Inferior parietal cortex (tissue), 1 donor: ENCODE measurements around the gene OTOP3.
"Not testable (repeated sequence)": the region's sequence is repeated elsewhere in the genome, so short reads cannot be mapped to it uniquely, and the experiment has no call there.

ENCODE experiments used
- DNase-seq: peaks from one replicate; pipeline ENCODE4 v3.0.0-alpha.2; 2016; ENCODE audit errors: extremely low spot score

OTOP3 gene

DNA sequence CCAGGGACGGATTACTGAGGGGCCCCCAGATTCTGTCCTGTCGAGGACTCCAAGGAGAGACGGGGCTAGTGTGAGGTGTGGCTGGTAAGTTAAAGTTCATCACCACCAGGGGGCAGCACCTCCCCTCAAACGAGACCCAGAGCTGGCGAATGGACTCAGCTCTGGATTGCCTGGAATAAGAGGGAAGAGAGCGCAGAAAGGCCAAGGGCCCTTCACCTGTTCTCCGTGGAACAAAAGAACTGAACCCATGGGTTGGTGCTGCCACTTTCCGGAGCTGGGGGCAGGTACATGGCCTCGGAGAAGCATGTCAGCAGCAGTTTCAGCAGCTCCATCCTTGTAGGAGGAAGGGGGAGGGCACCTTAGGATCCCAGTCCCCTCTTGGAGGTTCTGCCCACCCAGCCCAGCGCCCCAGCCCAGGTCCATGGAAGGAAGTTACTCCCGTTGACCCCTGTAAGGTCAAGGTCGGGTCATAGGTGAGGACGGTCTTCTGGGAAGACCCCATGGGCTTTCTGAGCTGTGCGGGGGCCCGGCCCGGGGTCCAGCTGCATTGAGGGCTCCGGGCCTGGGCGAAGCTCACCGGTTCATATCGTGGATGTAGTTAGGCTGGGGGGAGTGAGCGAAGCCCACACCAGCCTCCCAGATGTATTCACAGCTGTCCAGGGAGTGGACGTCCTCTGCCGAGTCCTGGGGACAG, 26.1 kb downstream of the OTOP3 start:
- DNase-seq, result peak; percentile 93

DNA sequence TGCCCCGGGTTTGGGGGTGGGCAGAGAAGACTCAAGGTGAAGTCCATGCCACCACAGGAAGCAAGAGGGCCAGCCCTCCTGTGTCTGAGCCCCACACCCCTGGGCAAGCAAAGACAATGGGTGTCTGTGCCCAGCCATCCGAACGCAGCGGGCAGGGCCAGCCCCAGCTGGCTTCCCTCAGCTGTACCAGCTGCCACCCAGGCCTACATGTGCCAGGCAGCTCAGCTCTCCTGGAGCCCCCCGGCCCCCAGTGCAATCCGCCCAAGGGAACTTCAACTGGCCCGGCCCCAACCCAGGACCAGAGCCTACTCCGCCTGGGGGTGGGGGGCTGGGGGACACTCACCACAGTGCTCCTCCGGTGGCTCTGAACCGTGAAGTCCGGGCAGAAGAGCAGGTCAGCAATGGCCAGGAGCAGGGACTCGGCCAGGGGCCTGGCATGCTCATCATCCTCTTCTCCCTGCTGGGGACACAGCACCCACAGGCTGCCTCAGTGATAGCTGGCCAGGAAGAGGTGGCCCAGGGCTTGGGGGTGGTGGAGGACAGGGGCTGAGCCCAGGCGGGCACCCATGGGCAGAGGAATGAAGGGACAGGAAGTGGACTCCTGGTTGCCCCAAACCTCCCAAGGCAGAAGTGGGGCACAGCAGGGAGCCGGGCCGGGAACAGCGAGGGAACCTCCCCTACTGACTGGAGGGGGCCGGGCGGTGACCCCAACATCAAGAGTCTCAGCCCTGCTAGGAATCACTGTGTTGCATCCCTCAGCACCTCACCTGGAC, 27.1 kb downstream of the OTOP3 start:
- DNase-seq, result peak; percentile 32

DNA sequence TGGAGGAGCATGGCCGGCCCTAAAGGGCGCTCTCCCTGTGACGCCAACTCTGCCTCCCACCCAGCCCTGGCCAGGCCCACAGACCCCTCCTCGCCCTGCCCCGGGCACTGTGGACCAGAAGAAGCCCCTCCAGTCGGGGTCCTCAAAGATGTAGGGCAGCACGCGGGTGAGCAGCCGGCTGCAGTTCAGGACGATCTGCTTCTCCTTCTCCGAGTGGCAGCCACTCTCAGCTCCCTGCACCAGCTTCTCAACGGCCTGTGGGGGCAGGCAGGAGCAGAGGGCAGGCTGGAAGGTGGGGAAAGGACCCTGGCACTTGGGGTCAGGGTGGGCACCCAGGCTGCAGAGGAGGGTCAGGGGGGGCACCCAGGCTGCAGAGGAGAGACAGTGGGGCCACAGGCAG, 28.0 kb downstream of the OTOP3 start:
- no peak for DNase-seq

DNA sequence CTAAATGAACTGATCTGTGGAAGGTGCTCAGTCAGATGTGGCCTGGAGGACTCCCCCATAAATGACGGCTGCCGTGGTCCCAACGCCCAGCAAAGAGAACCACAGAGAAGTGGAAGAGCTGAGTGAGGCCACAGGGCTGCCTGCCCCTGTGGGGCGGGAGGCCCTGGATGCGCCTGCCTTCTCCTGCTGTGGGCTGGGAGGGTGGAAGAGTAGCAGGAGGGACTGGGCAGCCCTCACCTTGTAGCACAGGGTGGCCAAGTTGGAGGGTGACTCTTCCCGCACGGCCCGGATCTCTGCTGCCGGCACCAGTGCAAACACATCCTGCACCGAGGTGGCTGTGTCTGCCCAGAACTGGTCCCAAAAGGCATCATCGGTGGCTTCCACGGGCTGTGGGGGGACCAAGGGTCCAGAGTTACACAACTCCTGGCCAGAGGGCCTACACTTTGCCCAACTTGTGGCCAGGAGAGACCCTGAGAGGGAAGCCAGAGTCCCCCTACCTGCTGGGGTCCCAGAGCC, 28.6 kb downstream of the OTOP3 start:
- no peak for DNase-seq

DNA sequence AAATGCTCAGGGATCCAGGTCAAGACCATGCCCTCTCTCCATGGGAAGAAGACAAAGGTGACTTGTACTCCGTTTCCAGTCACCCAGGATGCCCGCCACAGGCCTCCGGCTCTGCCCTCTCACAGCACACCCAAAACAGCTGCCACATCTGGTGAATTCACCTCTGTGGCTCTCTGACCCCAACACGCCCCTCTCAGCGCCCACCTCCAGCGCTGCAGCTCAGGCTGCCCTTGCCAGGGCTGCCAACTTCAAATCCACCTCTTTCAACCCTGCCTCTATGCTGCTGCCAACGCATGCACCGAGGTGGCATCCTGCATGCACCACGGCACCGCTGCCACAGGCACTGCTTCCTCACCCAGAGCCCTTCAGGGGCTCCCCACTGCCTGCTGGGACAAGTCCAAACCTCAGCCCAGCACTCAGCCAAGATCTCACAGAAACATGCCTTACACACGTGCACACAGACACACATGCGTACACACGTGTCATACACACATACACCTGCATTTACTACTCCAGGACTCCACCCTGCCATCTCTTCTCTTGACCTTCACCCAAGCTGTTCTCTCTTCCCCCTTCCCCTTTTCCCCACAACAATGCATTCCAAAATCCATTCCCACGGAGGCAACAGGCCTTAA, 29.4 kb downstream of the OTOP3 start:
- DNase-seq, result no peak

DNA sequence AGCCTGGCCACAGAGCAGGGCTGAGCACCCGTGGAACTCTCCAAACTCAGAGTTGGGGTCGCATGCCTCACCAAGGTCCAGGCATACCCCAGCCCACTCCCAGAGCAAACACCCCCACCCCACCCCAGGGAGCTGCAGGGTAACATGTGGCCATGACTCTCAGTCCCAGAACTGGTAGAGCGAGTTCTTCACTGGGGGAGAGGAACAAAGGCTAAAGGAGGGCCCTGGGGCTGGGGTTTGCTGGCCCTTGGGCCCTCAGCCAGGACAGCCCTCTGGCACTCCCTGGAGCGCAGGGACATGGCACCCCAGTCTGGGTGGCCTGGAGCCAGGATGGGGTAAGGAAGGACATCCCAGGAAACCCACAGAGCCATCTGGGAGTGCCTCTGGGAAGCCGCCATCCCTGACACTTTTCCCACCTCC, 32.7 kb downstream of the OTOP3 start:
- DNase-seq, result no peak

DNA sequence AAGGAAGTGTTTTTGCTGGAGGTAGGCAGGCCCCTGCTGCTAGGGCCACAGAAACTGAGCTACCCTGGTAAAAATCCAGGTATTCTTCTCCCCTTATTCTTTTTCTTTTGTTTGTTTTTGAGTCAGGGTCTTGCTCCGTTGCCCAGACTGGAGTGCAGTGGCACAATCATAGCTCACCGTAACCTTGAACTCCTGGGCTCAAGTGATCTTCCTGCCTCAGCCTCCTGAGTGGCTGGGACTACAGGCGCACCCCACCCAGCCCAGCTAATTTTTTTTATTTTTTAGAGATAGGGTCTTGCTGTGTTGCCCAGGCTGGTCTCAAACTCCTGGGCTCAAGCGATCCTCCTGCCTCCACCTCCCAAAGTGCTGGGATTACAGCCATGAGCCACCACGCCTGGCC, 33.8 kb downstream of the OTOP3 start:
- not testable (repeated sequence) for DNase-seq

DNA sequence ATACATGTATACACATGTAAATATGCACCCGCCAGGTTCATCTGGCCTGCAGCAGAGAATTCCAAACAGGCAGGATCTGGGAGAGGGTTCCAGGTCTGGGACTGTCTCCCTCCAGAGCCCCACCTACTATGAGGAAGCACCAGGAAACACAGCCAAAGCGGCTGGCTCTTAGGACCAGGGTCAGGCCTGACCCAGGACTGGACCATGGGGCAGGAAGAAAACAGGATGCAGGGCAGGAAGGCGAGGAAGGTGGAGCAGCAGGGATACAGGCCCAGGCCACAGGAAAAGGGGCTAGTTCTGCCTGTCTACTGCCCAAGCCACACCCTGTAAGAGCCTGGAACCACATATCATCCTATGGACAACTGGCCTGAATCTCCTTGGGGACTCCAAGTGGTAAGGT, 34.7 kb downstream of the OTOP3 start:
- DNase-seq, result no peak

DNA sequence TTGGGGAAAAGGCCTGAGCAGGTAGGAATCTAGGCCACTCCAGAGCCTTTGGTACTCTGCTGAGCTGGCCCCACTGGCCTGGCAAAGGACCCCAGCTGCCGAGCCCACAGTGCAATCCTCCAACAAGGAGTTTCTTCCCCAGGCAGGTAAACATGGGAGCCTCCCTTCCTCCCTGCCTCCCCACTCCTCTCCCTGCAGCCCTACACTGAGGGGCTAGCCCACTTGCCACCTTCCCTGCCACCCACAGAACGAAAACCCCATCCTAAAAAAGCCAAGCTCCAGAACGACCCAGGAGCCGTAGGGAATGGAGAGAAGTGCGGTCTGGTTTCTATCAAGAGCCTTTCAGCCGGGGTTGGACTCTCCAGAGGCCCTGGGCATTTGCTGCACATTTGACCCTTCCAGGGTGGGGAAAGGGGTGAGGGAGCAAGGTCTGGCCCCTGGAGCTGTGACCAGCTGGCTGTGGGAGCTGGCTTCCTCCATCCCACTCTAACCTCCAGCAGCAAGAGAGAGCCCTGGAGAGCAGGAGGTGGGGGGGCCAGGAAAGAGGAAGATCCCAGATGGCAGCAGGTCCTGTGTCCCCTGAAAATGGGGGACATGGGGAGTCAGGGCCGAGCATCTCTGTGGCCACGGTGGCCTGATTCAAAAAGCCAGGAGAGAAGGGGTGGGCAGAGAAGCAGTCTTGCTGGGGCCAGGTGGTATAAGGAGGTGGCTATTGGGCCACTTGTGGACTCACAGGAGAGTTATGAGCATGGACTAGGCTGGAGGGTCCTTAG, 35.6 kb downstream of the OTOP3 start:
- DNase-seq, result no peak

DNA sequence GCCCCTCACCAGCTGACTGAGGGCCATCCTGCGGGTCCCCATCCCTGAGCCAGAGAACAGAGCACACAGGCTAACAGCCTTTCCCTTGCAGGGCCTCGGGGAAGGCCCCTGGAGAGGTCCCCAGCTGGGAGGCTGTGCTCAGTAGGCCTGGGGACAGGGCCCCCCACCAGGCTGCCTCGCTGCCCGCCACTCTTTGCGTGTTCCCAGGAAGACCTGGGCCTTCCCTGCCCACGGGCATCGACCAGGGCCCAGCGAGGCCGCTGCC, 36.1 kb downstream of the OTOP3 start:
- DNase-seq, result no peak

DNA sequence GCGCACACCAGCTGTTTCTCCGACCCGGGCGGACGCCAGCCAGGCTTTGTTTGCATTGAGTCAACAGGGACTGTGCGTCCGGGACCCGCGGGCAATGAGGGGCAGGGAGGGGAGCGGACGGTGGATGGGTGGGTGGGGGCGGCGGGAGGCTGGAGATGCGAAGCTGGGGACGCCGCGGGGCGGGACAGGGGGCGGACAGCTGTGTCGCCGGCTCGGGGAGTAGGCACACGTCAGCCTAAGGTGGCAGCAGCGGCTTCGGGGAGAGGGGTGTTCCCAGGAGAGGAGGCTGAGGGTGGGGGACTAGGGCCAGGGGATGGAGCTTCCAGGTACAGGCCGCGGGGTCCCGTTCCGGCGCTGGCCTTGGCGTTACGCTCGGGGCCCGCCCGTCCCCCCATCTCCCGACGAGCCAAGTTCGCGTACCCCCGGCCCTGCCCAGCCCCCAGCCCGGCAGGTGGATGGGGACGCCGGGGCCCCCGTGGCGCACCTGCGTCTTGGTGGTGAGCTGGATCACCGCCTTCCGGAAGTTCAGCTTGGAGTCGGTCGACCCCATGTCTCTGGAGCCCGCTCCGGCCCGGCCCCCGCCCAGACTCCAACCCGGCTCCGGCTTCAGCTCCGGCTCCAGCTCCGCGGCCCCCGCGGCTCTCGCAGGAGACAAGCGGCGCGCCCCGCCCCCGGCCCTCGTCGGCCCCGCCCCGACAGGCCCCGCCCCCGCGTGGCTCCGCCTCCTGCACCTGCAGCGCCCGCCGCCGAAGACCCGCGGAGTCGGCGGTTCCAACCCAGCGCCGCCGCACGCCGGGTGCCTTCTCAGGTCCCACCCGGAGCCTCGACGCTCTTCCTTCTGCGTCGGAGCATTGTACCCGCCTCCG, 36.6 kb downstream of the OTOP3 start, which contains the start of gene HID1:
TSS of gene HID1 (minus strand) at position 653 of the 866 bp plus-strand sequence. CDS start at position 550, 103 bp downstream.
- DNase-seq, result peak; percentile 53

DNA sequence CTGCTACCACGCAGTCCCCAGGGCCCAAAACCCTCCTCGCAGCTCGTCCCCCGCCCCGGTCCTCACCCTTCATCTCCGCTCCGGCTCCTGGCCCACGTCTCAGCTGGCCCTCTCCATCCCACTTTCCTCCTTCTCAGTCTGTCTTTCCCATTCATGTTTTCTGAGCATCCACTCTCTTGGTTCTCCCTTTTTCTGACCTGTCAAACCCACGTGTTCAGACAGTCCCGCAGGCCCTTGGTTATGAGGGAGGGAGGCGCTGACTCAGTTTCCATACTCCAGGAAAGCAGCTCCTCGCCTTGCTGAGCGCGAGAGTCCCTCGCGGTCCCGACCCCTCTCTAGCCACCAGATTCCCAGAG, 37.3 kb downstream of the OTOP3 start:
- DNase-seq, result no peak

DNA sequence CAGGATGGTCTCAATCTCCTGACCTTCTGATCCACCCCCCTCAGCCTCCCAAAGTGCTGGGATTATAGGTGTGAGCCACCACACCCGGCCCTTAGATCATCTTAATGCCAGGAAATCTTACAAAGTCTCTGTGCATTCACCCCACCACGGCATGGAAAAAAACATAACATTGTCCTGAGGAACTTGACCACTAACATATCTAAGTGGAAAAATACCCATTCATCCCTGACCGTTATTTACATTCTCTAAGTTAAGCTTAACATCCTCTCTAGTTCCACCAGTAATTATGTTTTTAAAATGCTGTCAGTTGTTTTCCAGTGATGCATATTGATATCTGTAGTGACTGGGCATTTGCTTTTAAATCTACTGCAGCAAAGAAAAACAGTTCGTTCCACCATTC, 40.2 kb downstream of the OTOP3 start:
- no peak for DNase-seq

DNA sequence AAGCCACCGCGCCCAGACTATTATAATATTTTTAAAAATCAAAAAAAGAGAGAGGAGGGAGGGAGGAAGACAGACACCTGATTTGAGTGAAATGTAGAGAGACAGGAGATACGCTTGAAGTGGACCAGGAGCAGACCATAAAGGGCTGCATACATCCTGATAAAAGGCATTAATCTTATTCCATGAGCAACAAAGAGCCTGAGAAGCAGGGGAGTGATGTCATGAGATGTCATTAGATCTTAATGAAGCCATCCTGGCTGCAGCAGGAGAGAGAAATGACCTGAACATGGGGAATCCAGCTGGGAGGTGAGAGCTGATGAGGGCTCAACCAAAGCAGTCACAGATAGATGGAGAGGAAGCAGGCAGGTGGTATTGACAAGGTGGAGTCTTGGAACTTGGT, 42.1 kb downstream of the OTOP3 start:
- no peak for DNase-seq

DNA sequence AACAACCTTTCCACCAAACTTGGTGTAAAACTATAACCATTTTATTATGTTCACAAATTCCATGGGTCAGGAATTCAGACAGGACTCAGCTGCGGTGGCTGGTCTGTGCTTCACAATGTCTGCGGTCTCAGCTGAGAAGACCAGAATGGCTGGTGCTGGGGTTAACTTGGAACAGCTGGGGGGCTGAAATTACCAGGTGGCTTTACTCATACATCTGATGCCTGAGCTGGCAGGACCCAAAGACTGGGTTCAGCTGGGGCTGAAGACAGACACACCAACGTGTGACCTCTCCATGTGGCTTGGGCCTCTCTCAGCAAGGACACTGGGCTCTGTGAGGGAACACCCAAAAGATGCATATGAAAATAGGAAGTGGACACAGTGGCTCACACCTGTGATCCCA, 42.5 kb downstream of the OTOP3 start:
- DNase-seq, result no peak

DNA sequence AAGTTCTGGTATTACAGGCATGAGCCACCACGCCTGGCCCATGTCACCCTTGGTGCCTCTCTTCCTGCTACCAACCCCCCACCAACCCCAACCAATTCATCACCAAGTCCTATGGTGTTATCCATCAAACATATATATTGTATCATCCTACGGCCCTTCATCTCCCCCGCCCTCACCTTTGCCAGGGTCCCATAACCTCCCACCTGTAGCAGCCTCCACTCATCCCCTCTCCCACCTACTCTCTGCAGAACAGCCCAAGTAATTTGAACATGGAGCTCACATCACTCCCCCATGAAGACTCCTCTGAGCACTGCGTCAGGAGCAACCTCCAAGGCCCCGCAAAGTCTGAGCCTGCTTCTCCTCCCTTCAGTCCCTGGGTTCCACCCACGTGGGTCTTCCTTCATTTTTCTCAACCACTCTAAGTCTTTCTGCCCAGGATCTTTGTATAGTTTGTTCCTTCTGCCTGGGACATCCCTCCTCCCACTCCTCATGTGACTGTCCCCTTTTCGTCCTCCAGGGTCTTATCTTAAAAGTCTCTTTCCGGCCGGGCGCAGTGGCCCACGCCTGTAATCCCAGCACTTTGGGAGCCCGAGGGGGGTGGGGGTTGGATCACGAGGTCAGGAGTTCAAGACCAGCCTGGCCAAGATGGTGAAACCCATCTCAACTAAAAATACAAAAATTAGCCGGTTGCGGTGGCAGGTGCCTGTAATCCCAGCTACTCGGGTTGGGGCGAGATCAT, 43.9 kb downstream of the OTOP3 start:
- no peak for DNase-seq

DNA sequence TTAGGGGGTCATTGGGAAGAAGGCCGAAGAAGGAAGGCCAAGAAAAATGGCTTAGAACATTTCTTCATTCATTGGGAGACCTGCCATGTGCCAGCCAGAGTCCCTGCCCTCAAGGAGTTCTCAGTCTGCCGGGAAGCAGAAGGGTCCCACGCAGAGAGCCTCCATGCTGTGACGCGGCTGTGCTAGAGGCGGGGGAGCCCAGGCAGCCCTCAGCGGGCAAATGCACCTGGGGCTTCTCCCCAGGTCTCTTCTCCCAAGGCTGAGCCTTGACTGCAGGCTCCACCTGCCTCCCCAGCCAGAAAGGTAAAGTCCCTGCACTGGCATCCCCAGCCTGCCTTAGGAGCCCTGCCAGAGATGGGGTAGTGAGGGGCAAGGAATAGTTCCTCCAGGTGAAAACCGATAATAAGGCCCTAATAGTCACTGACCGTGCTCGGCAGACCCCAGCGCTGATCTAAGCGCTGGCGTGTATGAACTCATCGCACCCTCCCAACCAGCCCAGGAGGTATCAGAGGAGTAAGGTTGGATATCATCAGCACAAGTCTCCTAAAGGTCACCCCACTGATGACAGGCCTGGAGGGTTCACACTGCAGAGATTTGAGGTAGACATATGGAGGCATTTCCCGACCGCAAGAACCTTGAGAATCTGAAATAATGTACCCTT, 45.8 kb downstream of the OTOP3 start:
- DNase-seq, result no peak

DNA sequence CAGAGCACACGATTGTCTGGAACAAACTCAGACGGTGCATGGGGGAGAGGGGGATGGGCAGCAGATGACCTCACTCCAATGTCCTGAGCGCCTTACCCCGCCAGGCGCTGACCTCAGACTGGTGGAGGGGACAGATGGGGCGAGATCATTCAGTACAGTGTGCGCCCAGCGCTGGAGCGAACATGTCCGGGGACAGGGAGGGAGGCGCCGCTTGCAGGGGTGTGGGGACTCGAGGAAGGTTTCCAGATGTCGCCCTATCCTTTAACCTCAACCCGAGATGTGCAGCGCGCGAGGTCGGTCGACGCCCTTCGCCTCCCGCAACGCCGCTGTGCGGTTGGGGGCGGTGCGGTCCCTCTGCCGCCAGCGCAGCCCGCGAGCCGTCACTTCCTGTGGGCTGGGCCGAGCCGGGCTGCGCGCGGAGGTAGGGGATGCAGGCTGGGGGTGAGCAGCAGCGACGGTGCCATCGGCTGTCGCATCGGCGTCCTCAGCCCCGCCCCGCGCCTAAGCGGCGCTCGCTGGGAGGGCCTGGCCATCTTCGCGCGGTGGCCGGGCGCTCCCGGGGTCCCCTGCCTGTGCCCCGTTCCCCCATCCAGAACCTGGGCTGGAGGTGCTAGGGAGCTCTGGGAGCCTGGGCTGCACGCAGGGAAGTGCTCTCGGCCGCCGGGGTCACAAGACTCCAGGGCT, 46.4 kb downstream of the OTOP3 start:
- DNase-seq, result peak; percentile 81

DNA sequence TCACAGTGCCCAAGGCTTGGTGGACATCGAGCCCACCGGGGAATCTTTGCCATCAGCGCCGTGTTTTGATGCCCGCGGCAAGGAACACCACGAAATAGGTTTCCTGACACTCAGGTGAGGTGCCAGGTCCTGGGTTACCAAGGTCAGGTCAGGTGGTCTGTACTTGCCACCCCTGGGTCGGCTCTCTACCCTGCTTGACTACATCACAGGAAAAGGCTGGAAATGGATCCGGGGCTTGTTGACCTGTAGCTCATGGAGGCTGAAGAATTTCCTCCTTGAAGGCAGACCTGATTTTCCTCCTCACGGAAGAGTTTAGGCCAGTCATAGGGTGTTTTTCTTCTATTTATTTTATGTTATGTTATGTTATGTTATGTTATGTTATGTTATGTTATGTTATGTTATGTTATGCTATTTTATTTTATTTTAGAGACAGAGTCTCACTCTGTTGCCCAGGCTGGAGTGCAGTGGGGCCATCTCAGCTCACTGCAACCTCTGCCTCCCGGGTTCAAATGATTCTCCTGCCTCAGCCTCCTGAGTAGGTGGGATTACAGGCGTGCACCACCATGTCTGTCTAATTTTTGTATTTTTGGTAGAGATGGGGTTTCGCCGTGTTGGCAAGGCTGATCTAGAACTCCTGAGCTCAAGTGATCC, 47.1 kb downstream of the OTOP3 start:
- DNase-seq, result peak; percentile 56
